ENCODE results near the gene CAMTA1. TPM values are rescaled to one million over a fixed set of nuclear protein-coding genes. Genes with fewer than 3 reads are reported as not detected.

CAMTA1 gene
- total RNA-seq, 1 experiment from 2014 or later, result 85.2 TPM

- intact Hi-C loops (cut with micrococcal nuclease; ENCODE audit: unreplicated experiment), result no loop called here
- Histone ChIP-seq H3K27ac (ENCODE audit: low read depth, low read length, poor library complexity, severe bottlenecking) (no peak overlapping the region), H3K27me3 (replicated peaks; ENCODE audit: insufficient read depth, low read depth, low read length, poor library complexity) (no peaks in the 10 kb centered on the region), H3K9me3 (ENCODE audit: low read depth, low read length, poor library complexity, severe bottlenecking) (no peaks in the 10 kb centered on the region), H3K4me1 (ENCODE audit: insufficient read depth, low read length, poor library complexity, severe bottlenecking) (no peaks in the 10 kb centered on the region), H3K4me3 (ENCODE audit: low read depth, low read length, poor library complexity, severe bottlenecking) (no peak overlapping the region), H3K36me3 (ENCODE audit: insufficient read depth, low read length, poor library complexity, severe bottlenecking) (no peaks in the 10 kb centered on the region)
- BruUV-seq (replicated peaks), result no TSS peak
- no peak for DNase-seq (ENCODE audit: low spot score)
- TF ChIP-seq EZH2 (IDR thresholded peaks at IDR 0.05; ENCODE audit: borderline replicate concordance, low read depth, low read length, poor library complexity, severe bottlenecking), result no peak
- TF ChIP-seq CTCF (conservative IDR thresholded peaks at IDR 0.05; ENCODE audit: low read depth, low read length), result no peak
- ChIA-PET CTCF (no interaction called here), POLR2A (ENCODE audit: low non-redundant PET) (no interaction called here)
Observed at GRCh38 chr1:7609311-7609994, 824.2 kb downstream of the CAMTA1 start.

GRCh38 chr1:7610106-7610731, 825.0 kb downstream of the CAMTA1 start:
- CTCF ChIA-PET, result no interaction called here
- Histone ChIP-seq H3K27ac (ENCODE audit: low read depth, low read length, poor library complexity, severe bottlenecking) (no peak overlapping the region), H3K4me1 (ENCODE audit: insufficient read depth, low read length, poor library complexity, severe bottlenecking) (no peaks in the 10 kb centered on the region), H3K27me3 (replicated peaks; ENCODE audit: insufficient read depth, low read depth, low read length, poor library complexity) (no peaks in the 10 kb centered on the region), H3K36me3 (ENCODE audit: insufficient read depth, low read length, poor library complexity, severe bottlenecking) (no peaks in the 10 kb centered on the region), H3K9me3 (ENCODE audit: low read depth, low read length, poor library complexity, severe bottlenecking) (no peaks in the 10 kb centered on the region), H3K4me3 (ENCODE audit: low read depth, low read length, poor library complexity, severe bottlenecking) (no peak overlapping the region)
- no TSS peak for BruUV-seq (replicated peaks)
- intact Hi-C loops (cut with micrococcal nuclease; ENCODE audit: unreplicated experiment), result no loop called here
- POLR2A ChIA-PET (ENCODE audit: low non-redundant PET), result no interaction called here
- no peak for TF ChIP-seq CTCF (conservative IDR thresholded peaks at IDR 0.05; ENCODE audit: low read depth, low read length)
- no peak for TF ChIP-seq EZH2 (IDR thresholded peaks at IDR 0.05; ENCODE audit: borderline replicate concordance, low read depth, low read length, poor library complexity, severe bottlenecking)
- no peak for DNase-seq (ENCODE audit: low spot score)

DNA sequence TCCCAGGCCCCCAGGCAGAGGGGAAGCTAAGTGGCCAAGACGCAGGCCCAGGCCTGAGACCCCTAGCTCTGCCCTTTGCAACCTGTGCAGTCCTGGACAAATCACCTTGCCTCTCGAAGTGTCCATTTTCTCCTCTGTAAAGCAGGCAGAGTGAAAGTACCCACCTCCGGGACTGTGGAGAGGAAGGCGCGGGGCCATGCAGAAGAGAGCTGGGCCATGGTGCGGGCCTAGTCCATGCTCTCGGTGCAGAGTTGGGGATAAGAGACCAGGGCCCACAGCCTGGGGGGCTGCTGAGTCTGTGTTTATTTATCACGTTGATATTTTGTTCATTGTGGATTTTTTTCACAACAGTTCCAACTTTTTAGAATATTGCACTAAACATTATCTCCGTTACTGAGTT, 825.7 kb downstream of the CAMTA1 start:
- CTCF ChIA-PET, result no interaction called here
- Histone ChIP-seq H3K27me3 (replicated peaks; ENCODE audit: insufficient read depth, low read depth, low read length, poor library complexity) (no peaks in the 10 kb centered on the region), H3K27ac (ENCODE audit: low read depth, low read length, poor library complexity, severe bottlenecking) (no peak overlapping the region), H3K4me1 (ENCODE audit: insufficient read depth, low read length, poor library complexity, severe bottlenecking) (no peaks in the 10 kb centered on the region), H3K4me3 (ENCODE audit: low read depth, low read length, poor library complexity, severe bottlenecking) (no peak overlapping the region), H3K9me3 (ENCODE audit: low read depth, low read length, poor library complexity, severe bottlenecking) (no peaks in the 10 kb centered on the region), H3K36me3 (ENCODE audit: insufficient read depth, low read length, poor library complexity, severe bottlenecking) (no peaks in the 10 kb centered on the region)
- POLR2A ChIA-PET (ENCODE audit: low non-redundant PET), result no interaction called here
- TF ChIP-seq CTCF (conservative IDR thresholded peaks at IDR 0.05; ENCODE audit: low read depth, low read length) (no peak), EZH2 (IDR thresholded peaks at IDR 0.05; ENCODE audit: borderline replicate concordance, low read depth, low read length, poor library complexity, severe bottlenecking) (no peak)
- DNase-seq (ENCODE audit: low spot score), result no peak
- intact Hi-C loops (cut with micrococcal nuclease; ENCODE audit: unreplicated experiment), result no loop called here
- no TSS peak for BruUV-seq (replicated peaks)

Data from A673 (cell line).